ENCODE data around the gene NUP153.
"Not testable (repeated sequence)": the region's sequence is repeated elsewhere in the genome, so short reads cannot be mapped to it uniquely, and the experiment has no call there.

The NUP153 gene

GRCh38 chr6:17712576-17712975, 5.9 kb upstream of the NUP153 start:
- DNase-seq: no peak

GRCh38 chr6:17710331-17710730, 3.6 kb upstream of the NUP153 start:
- no peak for DNase-seq

- no peak for DNase-seq
Observed at GRCh38 chr6:17709476-17709875, 2.8 kb upstream of the NUP153 start.

- DNase-seq: not testable (repeated sequence)
Observed at GRCh38 chr6:17708035-17708434, 1.3 kb upstream of the NUP153 start.

- DNase-seq: no peak
Observed at GRCh38 chr6:17707371-17707651, 586 bp upstream of the NUP153 start.

- peak; percentile 79 for DNase-seq
Observed at GRCh38 chr6:17705778-17706579, 746 bp downstream of the NUP153 start.

- peak; percentile 85 for DNase-seq
Observed at GRCh38 chr6:17705428-17705777, 1.3 kb downstream of the NUP153 start.

- peak; percentile 36 for DNase-seq
Observed at GRCh38 chr6:17703256-17703694, 3.5 kb downstream of the NUP153 start.

- DNase-seq: no peak
Observed at GRCh38 chr6:17700421-17701416, 6.0 kb downstream of the NUP153 start.

GRCh38 chr6:17691925-17692538, 14.7 kb downstream of the NUP153 start:
- no peak for DNase-seq

- DNase-seq: peak; percentile 35
Observed at GRCh38 chr6:17688481-17688880, 18.2 kb downstream of the NUP153 start.

GRCh38 chr6:17687136-17687535, 19.6 kb downstream of the NUP153 start:
- DNase-seq: no peak

GRCh38 chr6:17684134-17684533, 22.6 kb downstream of the NUP153 start:
- DNase-seq: no peak

GRCh38 chr6:17683428-17683827, 23.3 kb downstream of the NUP153 start:
- no peak for DNase-seq

- DNase-seq: no peak
Observed at GRCh38 chr6:17679726-17680125, 27.0 kb downstream of the NUP153 start.

GRCh38 chr6:17677602-17678001, 29.1 kb downstream of the NUP153 start:
- DNase-seq: no peak

- no peak for DNase-seq
Observed at GRCh38 chr6:17673543-17674254, 33.0 kb downstream of the NUP153 start.

GRCh38 chr6:17672064-17672718, 34.5 kb downstream of the NUP153 start:
- no peak for DNase-seq

GRCh38 chr6:17666646-17667045, 40.1 kb downstream of the NUP153 start:
- no peak for DNase-seq

GRCh38 chr6:17665132-17665531, 41.6 kb downstream of the NUP153 start:
- no peak for DNase-seq

- DNase-seq: no peak
Observed at GRCh38 chr6:17663226-17663625, 43.5 kb downstream of the NUP153 start.

- DNase-seq: no peak
Observed at GRCh38 chr6:17662585-17662984, 44.1 kb downstream of the NUP153 start.

Data from femur (tissue), 1 donor.